Left kidney (tissue), 8 donors: ENCODE data around the gene GARIN5B. TPM values are rescaled to one million over a fixed set of nuclear protein-coding genes. Genes with fewer than 3 reads are reported as not detected.
"Not testable (repeated sequence)": the region's sequence is repeated elsewhere in the genome, so short reads cannot be mapped to it uniquely, and the experiment has no call there.

Experiments
- DNase-seq: peaks from one replicate; pipeline ENCODE4 v3.0.0-alpha.2; 2013
- long read RNA-seq, 8 donors: transcript quantifications; one replicate each; lab custom pipeline, GENCODE V29; 2026
- polyA plus RNA-seq: library from polyadenylated mRNA; unstranded; fragments of 120-200 nt; gene quantifications from one replicate; pipeline ENCODE4 v1.2.1, GENCODE V29; 2013; ENCODE audit not compliant: insufficient read length

GARIN5B gene
- 0.17 TPM for polyA plus RNA-seq
- long read RNA-seq, donor 1 = 0 reads
- long read RNA-seq, donor 2 = 0 reads
- long read RNA-seq, donor 3 = 0 reads
- long read RNA-seq, donor 4 = 0 reads
- long read RNA-seq, donor 5 = 0 reads
- long read RNA-seq, donor 6 = 0 reads
- long read RNA-seq, donor 7 = 0 reads
- long read RNA-seq, donor 8 = 0 reads

GRCh38 chr19:55362990-55363716 is at the start of gene GARIN5B:
Gene GARIN5B (minus strand): TSS chr19:55363260. CDS start chr19:55363066, 194 bp downstream.
- no peak for DNase-seq

GRCh38 chr19:55410168-55410567 is 47.1 kb upstream of the GARIN5B start:
- DNase-seq = no peak

GRCh38 chr19:55409179-55409578 is 46.1 kb upstream of the GARIN5B start:
- not testable (repeated sequence) for DNase-seq

- DNase-seq = no peak
These were observed 45.4 kb upstream of the GARIN5B start for GRCh38 chr19:55408533-55408872.

- DNase-seq = peak; percentile 99
These were observed 44.9 kb upstream of the GARIN5B start for GRCh38 chr19:55407800-55408532.

- not testable (repeated sequence) for DNase-seq
These were observed 44.4 kb upstream of the GARIN5B start, which contains the start of gene UBE2S for GRCh38 chr19:55407550-55407799. Gene UBE2S (minus strand): TSS chr19:55407788. CDS start chr19:55407589, 199 bp downstream.

- no peak for DNase-seq
These were observed 43.9 kb upstream of the GARIN5B start for GRCh38 chr19:55406826-55407549.

GRCh38 chr19:55406091-55406825 is 43.2 kb upstream of the GARIN5B start:
- no peak for DNase-seq

GRCh38 chr19:55405638-55406037 is 42.6 kb upstream of the GARIN5B start:
- no peak for DNase-seq

- no peak for DNase-seq
These were observed 39.4 kb upstream of the GARIN5B start for GRCh38 chr19:55402509-55402908.

GRCh38 chr19:55401390-55401789 is 38.3 kb upstream of the GARIN5B start:
- DNase-seq = not testable (repeated sequence)

- no peak for DNase-seq
These were observed 37.4 kb upstream of the GARIN5B start for GRCh38 chr19:55400281-55401087.

GRCh38 chr19:55398200-55398925 is 35.3 kb upstream of the GARIN5B start:
- no peak for DNase-seq

- DNase-seq = no peak
These were observed 30.0 kb upstream of the GARIN5B start for GRCh38 chr19:55392820-55393761.

GRCh38 chr19:55391702-55392615 is 28.9 kb upstream of the GARIN5B start:
- DNase-seq = no peak

- DNase-seq = no peak
These were observed 28.2 kb upstream of the GARIN5B start for GRCh38 chr19:55391191-55391670.

GRCh38 chr19:55390461-55390880 is 27.4 kb upstream of the GARIN5B start:
- DNase-seq = no peak
